A549 (cell line): ENCODE measurements around the gene GTF3C1. TPM values are rescaled to one million over a fixed set of nuclear protein-coding genes. Genes with fewer than 3 reads are reported as not detected.

Source experiments
- ATAC-seq, 2 experiments: fragments of 200-7000 bp in 1 of 2; fragments of >200 bp in 1 of 2; cut with Nextera tagmentation in 1 of 2; cut with Tn5 transposase in 1 of 2; 3 replicates each; pipeline versions ENCODE4 v1.8.0 to v1.9.1; 2018 to 2020; ENCODE audit warnings: mild to moderate bottlenecking in 1 of 2, moderate library complexity in 1 of 2
- CTCF ChIA-PET: fragments of 300-600 bp; sonication (Branson Sonifier 250); formaldehyde crosslinking; extraction: SDS; loops from one replicate; lab custom pipeline; 2021; ENCODE audit warnings: antibody characterized with exemption, inconsistent platforms; lab: Yijun Ruan, JAX
- POLR2A ChIA-PET: fragments of 350-600 bp; formaldehyde crosslinking; extraction: SDS; loops from one replicate; lab custom pipeline; 2021; ENCODE audit warnings: antibody characterized with exemption, inconsistent platforms; lab: Yijun Ruan, JAX
- DNase-seq, 2 experiments: peaks; one replicate each; pipeline versions ENCODE4 v3.0.0 to v3.0.0-alpha.2; 2011 to 2016; ENCODE audit warnings: low read depth in 1 of 2, low spot score in 1 of 2
- FAIRE-seq: peaks from 2 replicates; lab custom pipeline; 2011; peaks lifted over from hg19 to GRCh38; lab: Jason Lieb, UNC
- H3K27ac ChIP-seq, 2 experiments: fragments of >200 bp; sonication (Bioruptor Twin); formaldehyde crosslinking; 3 replicates each; pipeline ENCODE4 v1.5.1; 2016 to 2017
- H3K4me1 ChIP-seq: fragments of >200 bp; sonication (Bioruptor Twin); formaldehyde crosslinking; 3 replicates; pipeline ENCODE4 v1.6.1; 2016
- H3K4me2 ChIP-seq: fragments of >200 bp; sonication (Bioruptor Twin); formaldehyde crosslinking; 3 replicates; pipeline ENCODE4 v1.6.1; 2016
- H3K4me3 ChIP-seq: fragments of >200 bp; sonication (Bioruptor Twin); formaldehyde crosslinking; 3 replicates; pipeline ENCODE4 v1.5.1; 2016
- H3K9me3 ChIP-seq: fragments of >200 bp; sonication (Bioruptor Twin); formaldehyde crosslinking; 3 replicates; pipeline ENCODE4 v1.6.1; 2016
- ATOH8 ChIP-seq: fragments of 250-450 bp; sonication (Bioruptor Pico); IDR thresholded peaks from 2 replicates; pipeline ENCODE4 v1.5.0; 2020; ENCODE audit warnings: low read depth, mild to moderate bottlenecking, moderate library complexity
- BHLHE40 ChIP-seq: IDR thresholded peaks from 2 replicates; pipeline ENCODE4 v1.6.1; 2012; ENCODE audit warnings: low read depth, low read length, inconsistent platforms
- CBX8 ChIP-seq: fragments of 200-600 bp; sonication (generic); IDR thresholded peaks from 2 replicates; pipeline ENCODE4 v1.6.1; 2016
- CHD2 ChIP-seq: fragments of 150-350 bp; IDR thresholded peaks from 2 replicates; pipeline ENCODE4 v1.6.1; 2014; ENCODE audit warnings: low read length; ENCODE audit not compliant: partially characterized antibody
- CTCF ChIP-seq: fragments of >200 bp; sonication (Bioruptor Twin); formaldehyde crosslinking; IDR thresholded peaks from 3 replicates; pipeline ENCODE4 v1.5.1; 2016
- EHF ChIP-seq: fragments of 250-450 bp; sonication (Bioruptor Pico); IDR thresholded peaks from 2 replicates; pipeline ENCODE4 v1.5.0; 2020; ENCODE audit warnings: mild to moderate bottlenecking
- EP300 ChIP-seq, 2 experiments: fragments of >200 bp; sonication (Bioruptor Twin); formaldehyde crosslinking; IDR thresholded peaks; 2 replicates in 1 of 2; 3 replicates in 1 of 2; pipeline ENCODE4 v1.6.1; 2016 to 2017
- ESRRA ChIP-seq: fragments of 150-350 bp; IDR thresholded peaks from 2 replicates; pipeline ENCODE4 v1.6.1; 2014; ENCODE audit warnings: mild to moderate bottlenecking, low read length, borderline replicate concordance
- FOSB ChIP-seq: fragments of 250-450 bp; sonication (Bioruptor Pico); IDR thresholded peaks from 2 replicates; pipeline ENCODE4 v1.5.0; 2020; ENCODE audit warnings: mild to moderate bottlenecking, moderate library complexity
- FOSL2 ChIP-seq, 2 experiments: fragments of 450-650 bp in 1 of 2; fragments of >200 bp in 1 of 2; sonication (Bioruptor Twin) in 1 of 2; formaldehyde crosslinking; IDR thresholded peaks; 2 replicates each; pipeline versions ENCODE4 v1.5.0 to v1.6.1; 2016 to 2020; ENCODE audit warnings: mild to moderate bottlenecking in 1 of 2, moderate library complexity in 1 of 2
- FOXS1 ChIP-seq: fragments of 250-450 bp; sonication (Bioruptor Pico); IDR thresholded peaks from 2 replicates; pipeline ENCODE4 v1.5.0; 2020; ENCODE audit warnings: mild to moderate bottlenecking, moderate library complexity
- GATA3 ChIP-seq: IDR thresholded peaks from 2 replicates; pipeline ENCODE4 v1.6.1; 2012; ENCODE audit warnings: borderline replicate concordance
- HDAC2 ChIP-seq: fragments of 200-600 bp; sonication (generic); IDR thresholded peaks from 2 replicates; pipeline ENCODE4 v1.6.1; 2016
- HOXB13 ChIP-seq: fragments of 250-450 bp; sonication (Bioruptor Pico); IDR thresholded peaks from 2 replicates; pipeline ENCODE4 v1.5.0; 2020; ENCODE audit warnings: low read depth, mild to moderate bottlenecking, moderate library complexity
- HOXB5 ChIP-seq: fragments of 250-450 bp; sonication (Bioruptor Pico); IDR thresholded peaks from 2 replicates; pipeline ENCODE4 v1.5.0; 2020; ENCODE audit warnings: mild to moderate bottlenecking, moderate library complexity
- JUN ChIP-seq, 2 experiments: fragments of >200 bp; sonication (Bioruptor Twin); formaldehyde crosslinking; IDR thresholded peaks; 2 replicates in 1 of 2; 3 replicates in 1 of 2; pipeline ENCODE4 v1.6.1; 2016 to 2017
- JUNB ChIP-seq: fragments of >200 bp; sonication (Bioruptor Twin); formaldehyde crosslinking; IDR thresholded peaks from 2 replicates; pipeline ENCODE4 v1.6.1; 2016
- MAZ ChIP-seq: fragments of 150-350 bp; IDR thresholded peaks from 2 replicates; pipeline ENCODE4 v1.6.1; 2014; ENCODE audit warnings: antibody characterized with exemption, low read depth, low read length, borderline replicate concordance
- MYC ChIP-seq: IDR thresholded peaks from 2 replicates; pipeline ENCODE4 v1.6.1; 2012; ENCODE audit warnings: mild to moderate bottlenecking, inconsistent platforms, low read length, improper control_type of control experiment, borderline replicate concordance
- NFE2L2 ChIP-seq: fragments of 150-350 bp; conservative IDR thresholded peaks from 2 replicates; pipeline ENCODE4 v1.6.1; 2014; ENCODE audit warnings: low read length
- NPAS2 ChIP-seq: fragments of 250-450 bp; sonication (Bioruptor Pico); IDR thresholded peaks from 2 replicates; pipeline ENCODE4 v1.8.0; 2022; ENCODE audit warnings: mild to moderate bottlenecking, moderate library complexity, borderline replicate concordance
- PHF8 ChIP-seq: fragments of 200-600 bp; sonication (generic); IDR thresholded peaks from 2 replicates; pipeline ENCODE4 v1.6.1; 2016; ENCODE audit warnings: low read depth, mild to moderate bottlenecking, antibody characterized with exemption, moderate library complexity, borderline replicate concordance
- POLR2A ChIP-seq: IDR thresholded peaks from 2 replicates; pipeline ENCODE4 v1.6.1; 2012; ENCODE audit warnings: mild to moderate bottlenecking, low read length
- RCOR1 ChIP-seq: fragments of 150-350 bp; IDR thresholded peaks from 2 replicates; pipeline ENCODE4 v1.6.1; 2014; ENCODE audit warnings: antibody characterized with exemption, low read length, low read depth
- RFX5 ChIP-seq: fragments of 450-650 bp; IDR thresholded peaks from 2 replicates; pipeline ENCODE4 v1.7.1; 2014; ENCODE audit warnings: antibody characterized with exemption, mild to moderate bottlenecking, moderate library complexity
- RNF2 ChIP-seq: fragments of 200-600 bp; sonication (generic); IDR thresholded peaks from 2 replicates; pipeline ENCODE4 v1.6.1; 2016; ENCODE audit warnings: low read depth, mild to moderate bottlenecking, antibody characterized with exemption, moderate library complexity, borderline replicate concordance
- SMC3 ChIP-seq: fragments of >200 bp; sonication (Bioruptor Twin); formaldehyde crosslinking; IDR thresholded peaks from 3 replicates; pipeline ENCODE4 v1.6.1; 2018; ENCODE audit warnings: inconsistent platforms
- TFCP2L1 ChIP-seq: fragments of 250-450 bp; sonication (Bioruptor Pico); IDR thresholded peaks from 2 replicates; pipeline ENCODE4 v1.5.0; 2021; ENCODE audit warnings: mild to moderate bottlenecking
- TP53 ChIP-seq: fragments of 250-450 bp; sonication (Bioruptor Pico); IDR thresholded peaks from 2 replicates; pipeline ENCODE4 v1.5.0; 2021; ENCODE audit warnings: mild to moderate bottlenecking, moderate library complexity
- ZC3H11A ChIP-seq: fragments of 450-650 bp; IDR thresholded peaks from 2 replicates; pipeline ENCODE4 v1.6.1; 2014; ENCODE audit warnings: antibody characterized with exemption, mild to moderate bottlenecking
- ZFP36 ChIP-seq: fragments of 450-650 bp; IDR thresholded peaks from 2 replicates; pipeline ENCODE4 v1.6.1; 2014; ENCODE audit warnings: borderline replicate concordance; ENCODE audit not compliant: partially characterized antibody
- WGBS: methylation state at CpG from one replicate; pipeline ENCODE4 v1.1.6; 2017; ENCODE audit errors: missing lambda C conversion rate; 5-methylcytosine and 5-hydroxymethylcytosine counted together
- polyA plus RNA-seq, 4 experiments: library from polyadenylated mRNA; depleted of rRNA in 3 of 4; stranded (reverse); fragments of >200 nt; fragmentation: RNase III in 1 of 4; extraction: RNeasy Plus Mini Kit Qiagen cat#74134 plus additional on column Dnase treatment in 1 of 4; gene quantifications; 2 replicates in 3 of 4; 3 replicates in 1 of 4; pipeline ENCODE4 v1.2.3, GENCODE V29; 2011 to 2017

Gene GTF3C1
- polyA plus RNA-seq, 2 of the 4 experiments (the other 2 are of a cell fraction): 41.6 to 54.2 TPM

GRCh38 chr16:27453494-27453825 is 96.3 kb downstream of the GTF3C1 start:
- DNase-seq (no peak), ATAC-seq (no peak)
- no peaks in the 10 kb centered on the region for H3K9me3 ChIP-seq
- POLR2A ChIA-PET: interaction anchor here (1.2 kb wide), 1 partner anchor 250 kb away, joined by 4 read pairs; the partner anchor contains the start of gene KDM8
- H3K4me1 ChIP-seq: no peaks in the 10 kb centered on the region
- TF ChIP-seq NPAS2 (CRISPR knock-in tag): no peak
- no peak for TF ChIP-seq CHD2
- TF ChIP-seq ZFP36: no peak
- TF ChIP-seq RFX5: no peak
- TF ChIP-seq HOXB13 (CRISPR knock-in tag): no peak
- no peak for TF ChIP-seq CTCF
- TF ChIP-seq ESRRA: no peak
- TF ChIP-seq, all 56 proteins: peak for 0
- CTCF ChIA-PET: interaction anchor here (0.8 to 2.4 kb wide), 9 partner anchors 9 to 326 kb away, joined by 3 to 13 read pairs (median 3); no protein-coding TSS in a partner anchor
- Histone ChIP-seq H3K4me3 (no peak overlapping the region), H3K4me2 (no peak overlapping the region), H3K27ac (no peak overlapping the region)
- 77% methylated on average over 3 of the region's 3 CpGs for WGBS
- FAIRE-seq: no peak

GRCh38 chr16:27452569-27453493 is 96.9 kb downstream of the GTF3C1 start:
- 55% methylated on average over 16 of the region's 16 CpGs for WGBS
- no peak for ATAC-seq
- ChIA-PET POLR2A (interaction anchor here (1.2 kb wide), 1 partner anchor 249 kb away, joined by 4 read pairs; the partner anchor contains the start of gene KDM8), CTCF (interaction anchor here (0.9 to 2.4 kb wide), 10 partner anchors 9 to 325 kb away, joined by 3 to 13 read pairs (median 4); no protein-coding TSS in a partner anchor)
- Histone ChIP-seq H3K27ac (no peak overlapping the region), H3K4me3 (no peak overlapping the region), H3K9me3 (no peaks in the 10 kb centered on the region), H3K4me2 (no peak overlapping the region), H3K4me1 (no peaks in the 10 kb centered on the region)
- TF ChIP-seq RNF2: no peak
- no peak for TF ChIP-seq JUN (IDR thresholded peaks at IDR 0.05)
- no peak for TF ChIP-seq TP53
- no peak for TF ChIP-seq FOXS1 (CRISPR knock-in tag)
- TF ChIP-seq HDAC2: no peak
- no peak for TF ChIP-seq POLR2A
- no peak for TF ChIP-seq ZFP36
- no peak for TF ChIP-seq RCOR1
- no peak for TF ChIP-seq FOSB (CRISPR knock-in tag)
- TF ChIP-seq HOXB5 (CRISPR knock-in tag): no peak
- TF ChIP-seq SMC3: no peak
- no peak for TF ChIP-seq EP300 (IDR thresholded peaks at IDR 0.05)
- no peak for TF ChIP-seq NFE2L2
- no peak for FAIRE-seq
- no peak for DNase-seq

- Histone ChIP-seq H3K27ac (no peak overlapping the region), H3K4me3 (no peak overlapping the region), H3K4me1 (no peaks in the 10 kb centered on the region), H3K9me3 (peaks cover 4% of the 10 kb centered on the region; the same call in 2 of the 3 replicates), H3K4me2 (no peak overlapping the region)
- DNase-seq (no peak), ATAC-seq (no peak), FAIRE-seq (no peak)
- 36% methylated on average over 5 of the region's 5 CpGs for WGBS
- ChIA-PET CTCF (interaction anchor here (0.6 to 2.3 kb wide), 5 partner anchors 9 to 294 kb away, joined by 3 to 11 read pairs (median 4); no protein-coding TSS in a partner anchor), POLR2A (no interaction called here)
- TF ChIP-seq HOXB13 (CRISPR knock-in tag): no peak
- no peak for TF ChIP-seq EP300 (IDR thresholded peaks at IDR 0.05)
- TF ChIP-seq TP53: no peak
- no peak for TF ChIP-seq FOSL2 (IDR thresholded peaks at IDR 0.05)
- TF ChIP-seq FOSL2 (CRISPR knock-in tag; IDR thresholded peaks at IDR 0.05): no peak
- TF ChIP-seq TFCP2L1 (CRISPR knock-in tag): no peak
- TF ChIP-seq EHF (CRISPR knock-in tag): no peak
- TF ChIP-seq MYC: no peak
- TF ChIP-seq PHF8: no peak
- TF ChIP-seq ESRRA: no peak
- no peak for TF ChIP-seq ATOH8
- TF ChIP-seq JUNB: no peak
- no peak for TF ChIP-seq CBX8
- TF ChIP-seq ZC3H11A: no peak
- TF ChIP-seq GATA3: no peak
- no peak for TF ChIP-seq RNF2
- TF ChIP-seq MAZ: no peak
- no peak for TF ChIP-seq BHLHE40
These were observed 99.5 kb downstream of the GTF3C1 start for GRCh38 chr16:27450196-27450549.
